Kidney epithelial cell (primary cell): ENCODE data around the gene TTR. TPM values are rescaled to one million over a fixed set of nuclear protein-coding genes. Genes with fewer than 3 reads are reported as not detected.

Experiments
- DNase-seq: peaks from one replicate; pipeline ENCODE4 v3.0.0-alpha.2; 2010; ENCODE audit warnings: low read depth
- H3K27me3 ChIP-seq: 2 replicates; pipeline ENCODE4 v1.6.0; 2011; ENCODE audit warnings: low read length; ENCODE audit not compliant: control insufficient read depth, insufficient read depth
- H3K36me3 ChIP-seq: 2 replicates; pipeline ENCODE4 v1.5.1; 2011; ENCODE audit warnings: low read length; ENCODE audit not compliant: control insufficient read depth, insufficient read depth
- H3K4me3 ChIP-seq: 2 replicates; pipeline ENCODE4 v1.5.1; 2011; ENCODE audit warnings: low read depth, mild to moderate bottlenecking, control low read depth, low read length
- total RNA-seq: library from RNA; depleted of rRNA; stranded (reverse); fragments of >200 nt; gene quantifications from 2 replicates; pipeline ENCODE4 v1.2.3, GENCODE V29; 2015
- TF ChIP-seq, protein P1 (sequence below): IDR thresholded peaks from 2 replicates; pipeline ENCODE4 v1.5.1; 2011; ENCODE audit warnings: mild to moderate bottlenecking, moderate library complexity, low read length, control low read depth, inconsistent platforms; ENCODE audit not compliant: insufficient read depth, poor library complexity, severe bottlenecking

Gene TTR
- total RNA-seq, 1 donor from 2014 or later: not detected

DNA sequence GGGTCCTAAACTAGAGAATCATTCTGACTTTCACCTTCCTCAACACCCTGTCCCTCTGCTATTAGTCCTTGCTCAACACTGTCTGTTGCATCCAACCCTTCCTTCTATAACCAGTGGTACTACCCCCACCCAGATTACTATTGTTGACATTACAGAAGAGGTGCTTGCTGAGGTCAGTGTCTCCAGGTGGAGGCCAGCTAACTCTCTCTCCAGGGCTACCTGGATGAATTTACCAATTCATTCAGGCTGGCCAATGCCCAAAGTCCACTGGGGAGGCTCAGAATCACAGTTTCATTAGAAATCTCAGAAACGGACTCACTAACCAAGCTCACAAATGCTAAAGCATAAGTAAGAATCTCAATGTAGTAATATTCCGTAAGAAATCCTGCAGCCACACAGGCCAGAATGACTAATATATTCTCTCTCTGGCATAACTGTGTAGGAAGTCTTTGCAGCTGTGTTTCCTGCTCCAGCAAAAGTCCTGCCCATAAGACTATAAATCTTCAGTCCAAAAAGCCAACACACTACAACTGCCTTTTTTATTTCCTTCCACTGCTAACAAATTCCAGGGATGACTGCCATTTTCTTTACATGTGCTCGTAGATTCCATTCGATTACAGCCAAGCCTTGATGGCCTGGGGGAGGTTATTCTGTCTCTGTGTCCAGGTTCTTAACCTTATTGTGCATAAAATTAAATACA, 10.0 kb upstream of the TTR start:
- no peak overlapping the region for H3K4me3 ChIP-seq
- TF ChIP-seq, protein P1, sequence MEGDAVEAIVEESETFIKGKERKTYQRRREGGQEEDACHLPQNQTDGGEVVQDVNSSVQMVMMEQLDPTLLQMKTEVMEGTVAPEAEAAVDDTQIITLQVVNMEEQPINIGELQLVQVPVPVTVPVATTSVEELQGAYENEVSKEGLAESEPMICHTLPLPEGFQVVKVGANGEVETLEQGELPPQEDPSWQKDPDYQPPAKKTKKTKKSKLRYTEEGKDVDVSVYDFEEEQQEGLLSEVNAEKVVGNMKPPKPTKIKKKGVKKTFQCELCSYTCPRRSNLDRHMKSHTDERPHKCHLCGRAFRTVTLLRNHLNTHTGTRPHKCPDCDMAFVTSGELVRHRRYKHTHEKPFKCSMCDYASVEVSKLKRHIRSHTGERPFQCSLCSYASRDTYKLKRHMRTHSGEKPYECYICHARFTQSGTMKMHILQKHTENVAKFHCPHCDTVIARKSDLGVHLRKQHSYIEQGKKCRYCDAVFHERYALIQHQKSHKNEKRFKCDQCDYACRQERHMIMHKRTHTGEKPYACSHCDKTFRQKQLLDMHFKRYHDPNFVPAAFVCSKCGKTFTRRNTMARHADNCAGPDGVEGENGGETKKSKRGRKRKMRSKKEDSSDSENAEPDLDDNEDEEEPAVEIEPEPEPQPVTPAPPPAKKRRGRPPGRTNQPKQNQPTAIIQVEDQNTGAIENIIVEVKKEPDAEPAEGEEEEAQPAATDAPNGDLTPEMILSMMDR: no peak
- peak; percentile 28 for DNase-seq
- no peaks in the 10 kb centered on the region for H3K36me3 ChIP-seq
- no peaks in the 10 kb centered on the region for H3K27me3 ChIP-seq

DNA sequence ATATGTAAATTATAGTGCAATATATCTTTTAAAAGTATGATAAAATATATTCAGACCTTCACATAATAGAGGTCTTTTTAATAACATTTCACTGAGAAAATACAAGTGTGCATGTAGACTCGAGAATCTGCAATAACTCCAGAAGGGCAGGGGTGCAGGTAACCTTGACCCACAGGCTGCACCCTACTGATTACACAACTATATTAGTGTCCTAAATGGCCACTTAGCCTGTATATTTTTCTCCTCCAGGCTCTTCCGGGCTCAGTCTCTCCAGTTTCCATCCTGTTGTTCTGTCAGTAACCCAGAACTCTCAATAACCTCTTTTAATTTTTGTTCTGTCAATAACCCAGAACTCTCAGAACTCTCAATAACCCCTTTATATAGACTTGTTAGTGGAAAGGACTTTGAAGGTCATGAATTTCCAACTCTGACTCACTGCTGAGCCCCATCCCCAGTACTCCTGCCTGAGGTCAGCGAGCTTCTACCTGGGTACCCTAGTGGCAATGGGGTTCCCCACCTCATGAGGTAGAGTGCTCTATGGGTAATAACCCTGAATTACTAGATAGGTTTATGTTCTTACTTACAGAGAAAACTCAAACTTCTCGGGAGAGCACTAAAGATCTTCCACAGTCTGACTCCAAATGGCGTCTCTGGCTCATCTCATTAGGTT, 8.4 kb upstream of the TTR start:
- Histone ChIP-seq H3K36me3 (no peaks in the 10 kb centered on the region), H3K4me3 (no peak overlapping the region), H3K27me3 (no peaks in the 10 kb centered on the region)
- TF ChIP-seq, protein P1: no peak
- DNase-seq: no peak

DNA sequence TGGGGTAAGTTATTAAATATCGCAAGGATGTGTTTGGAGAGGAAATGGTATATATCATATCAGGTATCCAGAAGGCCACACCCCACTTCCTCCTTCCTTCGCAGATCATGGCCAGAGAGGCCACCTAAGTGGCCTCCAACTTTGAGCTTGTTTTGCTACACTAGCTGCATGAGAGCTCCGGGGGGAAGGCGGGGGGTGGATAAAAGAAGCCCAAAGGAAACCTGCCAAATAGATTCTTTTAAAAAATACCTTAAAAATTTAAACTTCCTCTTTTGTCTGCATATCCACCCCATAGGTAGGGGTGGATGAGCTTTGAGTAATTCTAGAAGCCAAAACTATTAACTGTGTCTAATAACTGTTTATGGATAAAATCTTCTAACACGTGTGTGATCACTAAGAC, 5.7 kb upstream of the TTR start:
- Histone ChIP-seq H3K27me3 (no peaks in the 10 kb centered on the region), H3K4me3 (no peak overlapping the region), H3K36me3 (no peaks in the 10 kb centered on the region)
- TF ChIP-seq, protein P1: no peak
- DNase-seq: no peak

DNA sequence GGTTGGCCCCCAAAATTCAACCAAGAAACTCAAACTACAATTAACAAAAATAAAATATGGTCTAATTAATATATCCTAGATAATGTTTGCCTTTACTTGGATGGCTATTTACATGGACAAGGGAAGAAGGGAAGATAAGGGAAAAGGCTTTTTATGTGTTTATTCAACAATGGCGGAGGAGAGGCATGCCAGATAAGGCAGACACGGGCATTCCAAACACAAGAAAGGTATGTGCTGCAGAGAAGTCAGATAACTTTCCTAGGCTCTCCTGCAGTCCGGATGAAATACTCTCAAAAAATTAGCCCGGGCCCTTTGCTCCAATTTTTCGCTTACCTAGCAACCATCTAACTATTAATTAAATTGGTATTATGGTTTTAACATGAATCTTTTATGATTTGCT, 5.1 kb upstream of the TTR start:
- TF ChIP-seq, protein P1: no peak
- H3K4me3 ChIP-seq: no peak overlapping the region
- no peaks in the 10 kb centered on the region for H3K36me3 ChIP-seq
- no peaks in the 10 kb centered on the region for H3K27me3 ChIP-seq
- no peak for DNase-seq

DNA sequence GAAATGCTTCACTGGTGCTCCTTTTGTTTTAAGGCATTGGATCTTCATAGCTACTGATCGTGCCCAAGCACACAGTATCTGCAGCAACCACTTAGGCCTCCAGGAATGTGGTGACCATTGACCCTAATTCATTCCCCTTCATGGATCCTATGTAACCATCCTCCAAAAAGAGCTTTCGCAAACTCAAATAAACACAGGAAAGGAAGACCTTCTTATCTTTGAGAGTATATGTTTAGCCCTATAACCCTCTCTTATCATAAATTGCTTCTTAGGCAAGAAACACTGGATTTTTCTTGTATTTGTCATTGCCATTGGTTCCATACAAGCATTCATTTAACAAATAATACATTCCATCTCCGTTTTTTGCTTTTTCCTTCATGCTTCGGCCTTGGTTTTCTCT, 4.1 kb upstream of the TTR start:
- DNase-seq: no peak
- Histone ChIP-seq H3K4me3 (no peak overlapping the region), H3K36me3 (no peaks in the 10 kb centered on the region), H3K27me3 (no peaks in the 10 kb centered on the region)
- TF ChIP-seq, protein P1: no peak
